AG04450 (cell line): ENCODE results near the gene HEATR5A. TPM values are rescaled to one million over a fixed set of nuclear protein-coding genes. Genes with fewer than 3 reads are reported as not detected.

Experiments
- CTCF ChIA-PET: fragments of 300-600, 350-600 bp; formaldehyde crosslinking; extraction: SDS; loops from one replicate; lab custom pipeline; 2022; ENCODE audit warnings: antibody characterized with exemption, inconsistent platforms; lab: Charles Lee
- POLR2A ChIA-PET: fragments of 350-600 bp; formaldehyde crosslinking; extraction: SDS; loops from one replicate; lab custom pipeline; 2021; ENCODE audit warnings: antibody characterized with exemption, inconsistent platforms; lab: Yijun Ruan, JAX
- DNase-seq: peaks from one replicate; pipeline ENCODE4 v3.0.0-alpha.2; 2011; ENCODE audit warnings: low read depth, low spot score
- H3K27ac ChIP-seq: one replicate; pipeline ENCODE4 v1.5.1; 2012; ENCODE audit warnings: low read depth, low read length, control low read depth
- H3K27me3 ChIP-seq: one replicate; pipeline ENCODE4 v1.6.0; 2012; ENCODE audit warnings: low read length; ENCODE audit not compliant: control insufficient read depth, insufficient read depth
- H3K4me3 ChIP-seq: 2 replicates; pipeline ENCODE4 v1.5.1; 2011; ENCODE audit warnings: mild to moderate bottlenecking, low read depth, low read length, control low read depth
- H3K9me3 ChIP-seq: 2 replicates; pipeline ENCODE4 v1.5.1; 2012; ENCODE audit warnings: low read length; ENCODE audit not compliant: control insufficient read depth, insufficient read depth
- CTCF ChIP-seq: IDR thresholded peaks from 2 replicates; pipeline ENCODE4 v1.5.1; 2011; ENCODE audit warnings: low read depth, low read length, control low read depth, inconsistent platforms
- polyA plus RNA-seq: library from polyadenylated mRNA; depleted of rRNA; stranded (reverse); fragments of >200 nt; gene quantifications from 2 replicates; pipeline ENCODE4 v1.2.3, GENCODE V29; 2011

Gene HEATR5A
- polyA plus RNA-seq, 1 experiment, result 35.4 TPM

- no peaks in the 10 kb centered on the region for H3K9me3 ChIP-seq
- no peak for TF ChIP-seq CTCF
- ChIA-PET CTCF (no interaction called here), POLR2A (interaction anchor here (0.7 to 0.8 kb wide), 2 partner anchors 11 to 25 kb away, joined by 3 to 4 read pairs; partner anchors contain the start of gene HEATR5A)
- no peak overlapping the region for H3K27ac ChIP-seq
- no peak overlapping the region for H3K4me3 ChIP-seq
- H3K27me3 ChIP-seq, result no peaks in the 10 kb centered on the region
- no peak for DNase-seq
Measured at GRCh38 chr14:31445703-31446102, 25.4 kb upstream of the HEATR5A start.

- no peak for DNase-seq
- ChIA-PET POLR2A (interaction anchor here (0.6 to 4.0 kb wide), 3 partner anchors 15 to 264 kb away, joined by 4 to 31 read pairs (median 8); partner anchors contain the start of genes DTD2 and HEATR5A), CTCF (interaction anchor here (2.5 kb wide), 1 partner anchor 8 kb away, joined by 14 read pairs; no protein-coding TSS in a partner anchor)
- no peak for TF ChIP-seq CTCF
- H3K9me3 ChIP-seq, result no peaks in the 10 kb centered on the region; the same call in 1 of the 2 replicates
- H3K27me3 ChIP-seq, result no peaks in the 10 kb centered on the region
- H3K27ac ChIP-seq, result peak overlapping the region; percentile 13
- no peak overlapping the region for H3K4me3 ChIP-seq
Measured at GRCh38 chr14:31442284-31442683, 21.9 kb upstream of the HEATR5A start.

GRCh38 chr14:31441273-31442111 lies 21.1 kb upstream of the HEATR5A start:
- H3K4me3 ChIP-seq, result no peak overlapping the region
- TF ChIP-seq CTCF, result no peak
- peak overlapping the region; percentile 57 for H3K27ac ChIP-seq
- CTCF ChIA-PET, result interaction anchor here (2.5 kb wide), 1 partner anchor 9 kb away, joined by 14 read pairs; no protein-coding TSS in a partner anchor
- H3K9me3 ChIP-seq, result no peaks in the 10 kb centered on the region; the same call in 1 of the 2 replicates
- no peak for DNase-seq
- POLR2A ChIA-PET, result interaction anchor here (0.6 to 4.0 kb wide), 3 partner anchors 16 to 263 kb away, joined by 4 to 31 read pairs (median 8); partner anchors contain the start of genes DTD2 and HEATR5A
- H3K27me3 ChIP-seq, result no peaks in the 10 kb centered on the region

GRCh38 chr14:31440280-31440679 lies 19.9 kb upstream of the HEATR5A start:
- H3K27ac ChIP-seq, result no peak overlapping the region
- ChIA-PET POLR2A (interaction anchor here (4.0 kb wide), 1 partner anchor 20 kb away, joined by 31 read pairs; the partner anchor contains the start of gene HEATR5A), CTCF (interaction anchor here (2.5 kb wide), 1 partner anchor 10 kb away, joined by 14 read pairs; no protein-coding TSS in a partner anchor)
- no peaks in the 10 kb centered on the region for H3K27me3 ChIP-seq
- no peak for TF ChIP-seq CTCF
- H3K4me3 ChIP-seq, result no peak overlapping the region
- no peaks in the 10 kb centered on the region; the same call in 1 of the 2 replicates for H3K9me3 ChIP-seq
- DNase-seq, result no peak
